Right renal pelvis (tissue), 4 donors: ENCODE measurements around the gene FBXL7. TPM values are rescaled to one million over a fixed set of nuclear protein-coding genes. Genes with fewer than 3 reads are reported as not detected.

Experiments used
- DNase-seq, 4 donors: peaks; one replicate each; pipeline ENCODE4 v3.0.0-alpha.2; 2013; ENCODE audit warnings: low read depth in 4 of 4, low spot score in 3 of 4, missing footprints in 1 of 4
- polyA plus RNA-seq, 4 donors: library from polyadenylated mRNA; unstranded; fragments of 120-200 nt; gene quantifications; one replicate each; pipeline ENCODE4 v1.2.1, GENCODE V29; 2013; ENCODE audit not compliant: insufficient read length in 4 of 4

FBXL7 gene
- polyA plus RNA-seq, 4 donors: 25.9 to 30.1 (median 28.2) TPM

DNA sequence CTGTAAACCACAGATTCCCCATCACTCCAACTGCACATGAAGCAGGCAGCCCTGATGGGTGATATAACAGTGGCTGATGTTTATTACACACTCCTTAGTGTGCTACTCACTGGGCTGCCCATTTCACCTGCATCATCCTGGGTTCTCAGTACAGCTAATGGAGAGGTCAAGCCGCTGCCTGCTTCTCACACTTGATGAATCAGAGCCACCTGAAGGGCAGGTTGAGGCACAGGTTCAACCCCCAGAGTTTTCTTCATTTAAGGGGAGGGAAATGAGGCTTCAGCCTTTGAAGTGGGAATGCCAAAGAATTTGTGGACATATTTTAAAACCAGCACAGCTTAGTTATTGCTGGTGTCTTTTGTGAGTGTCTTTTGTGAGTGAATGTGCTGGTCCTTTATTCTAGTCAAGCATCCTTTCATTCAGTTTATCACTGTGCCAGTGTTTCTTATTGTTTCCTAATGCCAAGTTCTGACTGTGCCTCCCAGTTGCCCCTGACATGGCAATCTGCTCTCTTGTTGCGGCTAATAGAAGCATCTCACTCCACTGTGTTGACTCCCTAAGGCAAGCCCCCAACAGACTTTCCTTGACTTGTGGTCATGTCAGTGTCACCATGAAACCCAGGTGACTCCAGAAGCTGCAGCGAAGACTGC, 109.2 kb downstream of the FBXL7 start:
- no peak for DNase-seq

DNA sequence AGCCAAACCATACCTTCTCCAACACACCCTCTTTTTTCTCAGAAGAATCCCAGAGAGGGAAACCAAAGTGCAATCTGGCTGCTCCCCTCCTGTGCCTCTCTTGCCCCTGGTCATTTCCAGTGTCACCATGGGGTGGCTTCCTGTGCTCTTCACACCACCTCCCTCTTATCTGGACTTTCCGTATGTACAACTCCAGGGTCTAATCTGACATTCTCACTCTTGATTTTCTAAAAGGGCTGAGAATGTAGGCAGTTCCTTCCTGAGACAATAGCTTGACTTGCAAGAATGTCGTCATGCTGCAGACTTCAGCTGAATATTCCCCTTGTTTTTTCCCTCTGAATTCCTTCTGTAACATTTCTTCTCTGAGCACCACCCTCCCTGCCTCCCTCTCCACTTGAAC, 110.2 kb downstream of the FBXL7 start:
- no peak for DNase-seq

DNA sequence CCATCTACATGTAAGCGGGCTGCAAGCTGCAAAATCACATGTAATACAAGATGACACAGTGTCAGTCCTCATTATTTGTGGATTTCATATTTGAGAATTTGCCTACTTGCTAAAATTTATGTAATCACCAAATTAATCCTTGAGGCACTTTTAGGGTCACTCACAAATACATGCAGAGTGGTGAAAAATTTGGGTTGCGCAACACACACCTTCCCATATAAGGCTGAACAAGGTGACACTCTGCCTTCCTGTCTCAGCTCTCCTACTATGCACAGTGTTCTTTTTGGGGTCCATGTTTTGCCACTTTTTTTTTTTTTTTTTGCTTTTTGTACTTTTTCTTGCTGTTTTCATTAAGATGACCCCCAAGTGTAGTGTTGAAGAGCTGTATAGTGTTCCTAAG, 111.0 kb downstream of the FBXL7 start:
- DNase-seq: no peak

DNA sequence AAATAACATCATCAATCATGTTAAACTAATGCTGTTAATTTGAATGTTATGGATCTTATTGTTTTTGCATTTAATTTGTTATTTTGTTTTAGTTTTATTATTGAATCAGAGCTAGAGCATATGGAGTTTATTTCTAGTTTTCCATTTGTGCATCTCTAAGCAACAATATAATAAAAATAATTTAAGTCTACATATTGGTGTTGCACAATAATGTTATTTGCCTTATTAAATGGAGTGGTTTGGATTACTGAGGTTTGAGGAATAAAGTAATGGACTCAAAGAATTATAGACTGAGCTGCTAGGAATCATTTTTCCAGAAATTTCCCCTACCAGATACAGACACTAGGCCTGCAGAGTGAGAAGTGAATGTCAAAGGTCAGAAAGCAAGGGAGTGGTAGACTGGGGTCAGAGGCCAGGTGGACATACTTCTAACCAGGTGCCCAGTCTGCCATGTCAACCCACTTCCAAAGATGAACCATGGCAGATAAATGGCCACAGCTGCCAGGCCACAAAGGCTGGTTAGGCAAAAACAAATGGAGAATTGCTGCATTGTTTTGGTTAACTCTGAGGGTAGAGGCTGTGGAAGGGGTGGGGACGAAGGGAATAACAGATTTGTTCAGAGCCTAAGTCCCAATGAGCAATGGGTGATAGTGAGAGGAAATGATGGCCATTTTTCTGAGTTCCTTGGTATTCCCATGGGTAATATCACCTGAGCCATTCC, 113.1 kb downstream of the FBXL7 start:
- DNase-seq: no peak

DNA sequence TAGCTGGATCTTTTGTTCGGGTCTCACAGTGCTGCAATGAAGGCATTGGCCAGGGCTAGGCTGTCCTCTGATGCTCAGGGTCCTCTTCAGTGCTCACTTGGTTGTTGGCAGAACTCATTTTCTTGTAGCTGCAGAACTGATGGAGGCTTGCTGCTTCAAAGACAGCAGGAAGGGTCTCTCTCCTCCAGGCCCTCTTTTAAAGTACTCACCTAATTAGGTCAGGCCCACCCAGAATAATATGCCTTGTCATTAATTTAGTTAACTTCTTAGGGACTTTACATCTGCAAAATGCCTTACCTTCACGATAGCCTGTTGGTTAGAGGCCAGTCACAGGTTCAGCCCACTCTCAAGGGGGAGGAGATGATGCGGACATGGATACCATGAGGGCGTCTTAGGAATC, 114.7 kb downstream of the FBXL7 start:
- DNase-seq: no peak

DNA sequence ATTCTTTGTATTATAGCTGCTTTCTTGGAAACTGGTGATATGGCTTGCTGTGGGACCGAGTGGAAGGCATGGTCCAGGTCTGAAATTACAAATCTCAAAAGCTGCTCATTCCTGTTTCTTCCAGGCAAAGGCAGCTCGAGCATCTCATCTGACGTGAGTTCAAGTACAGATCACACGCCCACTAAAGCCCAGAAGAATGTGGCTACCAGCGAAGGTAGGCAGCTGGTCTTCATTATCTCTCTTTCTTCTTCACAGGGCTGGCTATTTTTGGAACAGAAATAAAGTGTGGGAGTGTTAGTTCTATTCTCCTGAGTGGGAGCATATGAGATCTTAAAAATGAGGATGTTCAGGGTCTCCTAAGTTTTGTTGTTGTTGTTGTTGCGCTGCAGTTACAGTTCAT, 115.9 kb downstream of the FBXL7 start:
- no peak for DNase-seq

DNA sequence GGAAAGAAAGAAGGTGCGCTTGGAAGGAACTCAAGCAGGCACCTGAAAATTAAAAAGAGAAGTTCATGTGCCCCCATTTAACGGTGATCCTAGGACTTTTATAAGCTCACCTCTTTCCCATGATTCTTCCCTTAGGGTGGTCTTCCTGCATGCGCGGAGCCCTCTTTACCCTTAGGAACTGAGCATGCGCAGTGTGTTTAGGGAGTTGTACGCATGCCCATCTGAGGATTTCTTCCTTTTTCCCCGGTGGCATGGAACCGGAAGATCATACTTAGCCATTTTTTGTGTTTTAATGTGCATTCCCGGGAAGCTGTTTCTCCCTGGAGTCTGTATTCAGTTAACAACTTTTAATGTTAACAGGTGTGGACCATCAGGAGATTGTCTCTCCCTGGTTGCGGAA, 119.0 kb downstream of the FBXL7 start:
- no peak for DNase-seq

DNA sequence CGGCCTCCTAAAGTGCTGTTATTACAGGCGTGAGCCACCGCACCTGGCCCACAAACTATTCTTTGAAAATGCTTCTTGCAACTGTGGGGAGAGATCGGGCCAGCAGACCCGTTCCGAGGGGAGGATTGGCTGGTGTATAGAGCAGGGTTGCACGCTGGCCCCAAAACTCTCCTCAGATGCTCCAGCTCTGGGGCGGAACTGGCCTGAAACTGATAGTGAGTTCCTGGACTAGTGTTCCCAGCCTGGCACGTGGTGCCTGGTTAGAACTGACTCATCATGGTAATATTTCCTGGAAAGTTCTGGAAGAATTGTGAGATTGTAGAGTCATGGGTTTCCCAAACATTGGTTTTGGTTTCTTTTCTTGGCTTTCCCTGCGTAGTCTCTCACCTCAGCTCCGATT, 120.5 kb downstream of the FBXL7 start:
- no peak for DNase-seq

DNA sequence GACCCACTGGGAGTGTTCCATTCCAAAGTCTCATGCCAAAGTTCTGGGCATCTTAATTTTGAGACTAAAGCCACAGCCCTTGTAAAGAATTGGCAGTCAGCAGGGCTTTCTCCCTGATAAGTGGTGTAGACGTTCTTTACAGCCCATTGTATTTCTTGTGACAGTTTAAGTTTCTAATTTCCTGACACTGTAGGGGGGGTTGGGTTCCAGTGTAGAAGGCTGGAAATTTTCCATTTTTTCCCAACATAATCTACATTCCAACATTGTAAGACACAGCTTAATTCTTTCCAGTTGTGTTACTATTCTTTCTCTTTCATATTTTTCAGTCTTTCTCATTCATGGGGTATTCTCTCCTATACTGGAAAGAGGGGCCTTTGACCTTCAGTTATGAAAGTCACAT, 121.1 kb downstream of the FBXL7 start:
- no peak for DNase-seq

DNA sequence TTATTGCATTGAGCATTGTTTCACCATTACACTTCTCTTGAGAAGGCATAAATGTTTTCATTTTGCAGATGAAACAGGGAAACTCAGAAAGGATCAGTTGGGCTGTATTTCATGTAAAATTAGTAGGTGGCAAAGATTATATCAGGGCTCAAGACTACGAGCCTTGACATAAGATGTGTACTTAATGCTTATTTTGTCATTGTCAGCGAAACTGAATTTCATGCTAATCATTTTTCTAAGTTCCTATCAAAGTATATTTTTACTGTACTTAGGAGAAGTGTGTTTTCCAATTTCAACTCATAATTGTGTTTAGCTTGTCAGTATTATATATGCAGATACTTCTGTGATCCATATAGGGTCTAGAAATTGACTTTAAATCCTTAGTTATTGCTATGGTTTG, 123.8 kb downstream of the FBXL7 start:
- DNase-seq: no peak

DNA sequence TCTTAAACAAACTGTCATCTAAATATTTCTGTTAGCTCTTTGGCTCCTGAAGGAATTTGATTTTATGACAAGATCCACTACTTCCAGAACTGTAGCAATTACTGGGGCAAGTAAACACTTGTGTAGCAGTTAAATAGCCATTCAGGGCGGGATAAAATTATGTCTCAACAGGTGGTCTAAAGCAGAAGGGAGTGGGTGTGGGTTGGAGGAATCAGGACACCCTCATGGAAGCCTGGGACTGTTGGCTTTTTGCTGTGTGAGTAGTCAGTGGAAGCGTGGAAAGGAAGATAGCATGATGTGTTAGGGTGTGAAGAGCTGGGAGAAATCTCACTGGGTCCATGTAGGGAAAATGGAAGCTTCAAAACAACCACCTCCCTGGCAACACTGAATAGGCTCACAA, 127.1 kb downstream of the FBXL7 start:
- DNase-seq: no peak

DNA sequence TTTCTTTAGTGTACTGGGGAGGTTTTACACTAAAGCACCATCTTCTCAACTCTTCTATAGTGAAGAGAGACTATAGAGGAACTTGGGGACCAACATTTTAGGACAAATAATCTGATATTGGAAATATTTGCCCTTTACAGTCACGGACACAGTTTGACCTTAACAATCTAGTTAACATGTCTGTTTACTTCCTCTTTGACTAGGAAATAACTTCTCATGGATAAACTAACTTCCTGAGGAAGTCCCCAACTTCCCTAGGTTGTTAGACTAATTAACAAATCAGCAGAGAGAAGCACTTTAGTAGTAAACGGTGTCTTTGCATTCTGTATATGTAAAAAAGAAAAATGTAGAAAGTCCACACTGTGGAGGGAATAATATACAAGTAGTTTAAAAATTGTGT, 127.7 kb downstream of the FBXL7 start:
- DNase-seq: no peak

DNA sequence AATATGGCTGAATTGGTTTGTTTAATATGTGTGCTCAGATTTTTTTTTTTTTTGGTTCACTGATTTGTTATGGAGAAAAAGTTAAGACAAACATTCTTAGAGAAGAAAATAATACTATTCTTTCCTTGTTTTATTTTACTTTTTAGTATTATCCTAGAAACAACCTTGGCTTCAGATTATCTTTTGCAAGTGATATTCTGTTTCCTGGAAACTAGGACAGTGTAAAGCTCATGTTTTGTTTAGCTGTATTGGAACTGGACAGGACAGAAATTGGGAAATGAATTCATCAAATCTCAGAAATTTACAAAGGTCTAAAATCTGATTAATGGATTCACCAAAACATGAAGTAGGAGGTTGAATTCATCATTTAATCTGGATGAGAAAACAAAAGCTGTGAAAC, 130.5 kb downstream of the FBXL7 start:
- no peak for DNase-seq

DNA sequence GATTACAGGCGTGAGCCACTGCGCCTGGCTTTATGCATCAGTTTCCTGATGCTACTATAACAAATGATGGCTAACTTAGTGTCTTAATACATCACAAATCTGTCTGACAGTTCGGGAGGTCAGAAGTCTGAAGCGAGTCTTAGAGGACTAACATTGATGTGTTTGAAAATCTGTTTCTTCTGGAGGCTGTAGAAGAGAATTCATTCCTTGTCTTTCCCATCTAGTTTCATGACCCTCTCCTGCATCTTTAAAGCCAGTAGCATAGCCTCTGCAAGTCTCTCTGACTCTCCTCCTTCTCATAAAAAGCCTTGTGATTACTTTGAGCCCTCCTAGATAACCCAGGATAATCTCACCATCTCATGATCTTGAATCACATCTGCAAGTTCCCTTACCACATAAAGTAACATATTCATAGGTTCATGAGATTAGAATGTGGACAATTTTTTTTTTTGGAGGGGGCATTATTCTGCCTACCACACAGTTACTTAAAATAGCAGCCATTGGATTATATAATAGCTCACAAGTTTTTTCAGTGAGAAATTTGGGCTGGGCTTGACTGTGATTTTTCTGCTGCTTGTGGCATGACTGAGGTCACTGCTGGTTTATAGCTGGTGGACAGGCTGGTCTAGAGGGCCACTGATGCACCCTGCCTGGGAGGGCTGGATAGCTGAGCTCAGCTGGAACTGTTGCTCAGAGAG, 134.8 kb downstream of the FBXL7 start:
- no peak for DNase-seq

DNA sequence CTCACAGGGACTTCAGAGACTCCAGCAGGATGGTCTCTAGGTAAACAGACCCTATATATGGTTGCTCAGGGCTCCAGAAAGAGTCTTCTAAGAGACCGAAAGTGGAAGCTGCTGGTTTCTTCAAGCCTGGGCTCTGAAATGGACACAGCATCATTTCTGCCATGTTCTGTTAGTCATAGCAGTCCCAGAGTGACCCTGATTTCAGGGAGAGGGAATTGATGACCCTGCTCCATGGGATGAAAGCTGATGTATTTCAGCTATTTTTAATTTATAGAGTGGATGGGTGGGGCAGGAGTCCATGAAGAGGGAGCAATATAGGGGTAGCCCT, 135.3 kb downstream of the FBXL7 start:
- no peak for DNase-seq

DNA sequence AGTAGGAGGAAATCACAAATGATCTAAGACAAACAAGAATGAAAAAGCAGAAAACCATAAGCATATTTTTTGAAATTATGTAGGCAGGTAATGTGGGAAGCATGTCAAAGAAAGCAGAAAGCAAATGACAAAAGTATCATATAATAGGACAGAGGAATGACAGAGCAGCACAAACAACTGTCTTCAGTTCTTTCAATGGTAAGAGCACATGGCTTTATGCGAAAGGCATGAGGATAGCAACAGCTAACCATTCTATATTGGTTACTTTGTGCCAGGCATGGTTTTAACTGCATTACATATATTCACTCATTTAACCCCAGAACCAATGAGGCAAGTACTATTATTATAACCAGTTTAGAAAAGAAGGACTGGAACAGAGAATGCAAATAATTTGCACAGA, 137.4 kb downstream of the FBXL7 start:
- no peak for DNase-seq

DNA sequence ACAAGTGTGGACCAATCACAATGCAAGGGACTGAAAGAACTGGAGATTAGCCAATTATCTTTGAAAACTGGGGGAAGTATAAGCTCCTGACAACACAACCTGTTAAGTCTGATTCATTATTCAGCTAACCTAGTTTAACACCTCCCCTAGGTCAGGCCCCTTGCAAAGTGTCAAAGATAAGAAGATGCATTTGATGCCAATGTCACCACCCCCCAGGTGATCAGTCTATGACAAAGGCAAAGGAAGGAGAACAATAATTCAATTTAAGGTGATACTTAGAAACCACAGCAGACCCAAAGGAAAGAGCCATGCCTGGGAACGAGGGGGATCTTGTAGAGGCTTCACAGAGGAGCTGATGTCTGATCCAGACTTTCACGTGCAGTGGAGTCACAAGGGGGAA, 137.9 kb downstream of the FBXL7 start:
- DNase-seq: no peak

DNA sequence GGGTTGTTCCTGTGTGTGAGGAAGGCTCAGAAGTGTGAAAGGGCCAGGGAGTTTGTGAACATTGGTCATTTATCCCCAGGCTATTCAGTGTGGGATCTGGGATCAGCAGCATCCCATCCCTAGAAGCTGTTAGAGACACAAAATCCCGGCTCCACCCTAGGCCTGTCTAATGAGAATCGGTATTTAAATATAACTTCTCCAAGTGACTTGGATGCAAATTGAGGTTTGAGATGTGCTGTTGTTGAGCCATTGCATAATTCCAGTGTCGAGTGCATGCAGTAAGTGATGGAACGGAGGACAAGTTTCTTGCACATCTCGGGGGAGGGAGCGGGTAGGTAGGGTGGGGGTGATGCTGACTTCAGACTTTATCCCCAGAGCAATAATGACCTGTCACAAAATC, 138.3 kb downstream of the FBXL7 start:
- DNase-seq: no peak

DNA sequence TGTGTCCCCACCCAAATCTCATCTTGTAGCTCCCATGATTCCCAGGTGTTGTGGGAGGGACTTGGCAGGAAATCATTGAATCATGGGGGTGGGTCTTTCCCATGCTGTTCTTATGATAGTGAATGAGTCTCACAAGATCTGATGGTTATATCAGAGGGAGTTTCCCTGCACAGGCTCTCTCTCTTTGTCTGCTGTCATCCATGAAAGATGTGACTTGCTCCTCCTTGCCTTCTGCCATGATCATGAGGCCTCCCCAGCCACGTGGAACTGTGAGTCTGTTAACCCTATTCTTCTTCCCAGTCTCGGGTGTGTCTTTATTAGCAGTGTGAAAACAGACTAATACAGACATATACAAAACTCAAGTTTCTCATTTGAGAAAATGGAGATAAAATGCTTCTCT, 139.3 kb downstream of the FBXL7 start:
- DNase-seq: no peak

DNA sequence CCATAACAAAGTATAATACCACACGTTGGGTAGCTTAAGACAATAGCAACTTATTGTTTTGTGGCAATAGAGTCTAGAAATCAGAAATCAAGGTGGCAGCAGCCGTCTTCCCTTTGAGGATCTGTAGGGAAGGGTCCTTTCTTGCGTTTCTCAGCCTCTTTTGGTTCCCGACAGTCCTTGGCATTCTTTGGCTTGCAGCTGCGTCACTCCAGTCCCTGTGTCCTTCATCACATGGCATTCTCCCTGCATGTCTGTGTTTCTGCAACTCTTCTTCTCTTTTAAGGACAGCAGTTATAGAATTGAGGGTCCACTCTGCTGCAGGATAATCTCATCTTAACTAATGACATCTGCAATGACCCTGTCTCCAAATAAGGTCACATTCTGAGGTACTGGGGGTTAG, 140.1 kb downstream of the FBXL7 start:
- DNase-seq: no peak

DNA sequence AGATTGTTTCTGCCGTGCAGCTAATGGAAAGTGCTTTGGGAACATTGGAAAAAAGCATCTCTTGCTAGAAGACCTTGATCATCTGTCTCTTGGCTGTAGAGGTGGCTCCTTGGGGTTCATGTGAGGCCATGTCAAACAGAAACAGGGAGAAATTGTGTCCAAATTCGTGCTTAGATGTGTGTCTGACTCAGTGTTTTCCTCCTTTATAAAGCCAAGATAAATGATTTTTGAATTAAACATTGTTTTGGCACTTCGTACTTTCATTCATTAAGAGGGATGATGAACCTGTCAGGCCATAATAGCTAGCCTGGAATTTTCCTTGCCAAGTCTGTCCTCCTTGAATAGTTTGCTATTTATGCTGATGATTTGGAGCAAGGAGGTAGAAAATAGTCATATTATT, 143.8 kb downstream of the FBXL7 start:
- no peak for DNase-seq
